SJSA1 (cell line): ENCODE data around the gene PPP6R3. TPM values are rescaled to one million over a fixed set of nuclear protein-coding genes. Genes with fewer than 3 reads are reported as not detected.
"Not testable (repeated sequence)": the region's sequence is repeated elsewhere in the genome, so short reads cannot be mapped to it uniquely, and the experiment has no call there.

Experiments used
- DNase-seq, 2 experiments: peaks; one replicate each; pipeline ENCODE4 v3.0.0-alpha.2; 2015 to 2020; ENCODE audit warnings: low spot score in 2 of 2, low read depth in 1 of 2
- H3K27ac ChIP-seq: fragments of 250-450 bp; sonication (Bioruptor Pico); 2 replicates; pipeline ENCODE4 v1.5.1; 2020; ENCODE audit warnings: mild to moderate bottlenecking, moderate library complexity
- H3K27me3 ChIP-seq: fragments of 250-450 bp; sonication (Bioruptor Pico); replicated peaks from 2 replicates; pipeline ENCODE4 v1.5.1; 2020; ENCODE audit warnings: mild to moderate bottlenecking, moderate library complexity
- H3K36me3 ChIP-seq: fragments of 250-450 bp; sonication (Bioruptor Pico); 2 replicates; pipeline ENCODE4 v1.5.1; 2020; ENCODE audit warnings: mild to moderate bottlenecking
- H3K4me1 ChIP-seq: fragments of 250-450 bp; sonication (Bioruptor Pico); replicated peaks from 2 replicates; pipeline ENCODE4 v1.6.1; 2021; ENCODE audit warnings: mild to moderate bottlenecking
- H3K4me3 ChIP-seq: fragments of 250-450 bp; sonication (Bioruptor Pico); 2 replicates; pipeline ENCODE4 v1.5.1; 2020; ENCODE audit warnings: mild to moderate bottlenecking
- H3K9me3 ChIP-seq: fragments of 250-450 bp; sonication (Bioruptor Pico); replicated peaks from 2 replicates; pipeline ENCODE4 v1.5.1; 2020; ENCODE audit warnings: mild to moderate bottlenecking
- total RNA-seq: library from RNA; depleted of rRNA; stranded (reverse); fragments of >200 nt; shearing (Covaris generic); gene quantifications from 2 replicates; pipeline ENCODE4 v1.2.3, GENCODE V29; 2014

PPP6R3 gene
- total RNA-seq, 1 experiment from 2014 or later, result 279 TPM

- no peaks in the 10 kb centered on the region for H3K27me3 ChIP-seq
- no peak overlapping the region for H3K4me3 ChIP-seq
- no peak for DNase-seq
- H3K4me1 ChIP-seq, result peaks cover 36% of the 10 kb centered on the region
- peaks cover 16% of the 10 kb centered on the region for H3K36me3 ChIP-seq
- peaks cover 3% of the 10 kb centered on the region; the same call in 1 of the 2 replicates for H3K9me3 ChIP-seq
- H3K27ac ChIP-seq, result no peak overlapping the region
These were observed 3.2 kb upstream of the PPP6R3 start for GRCh38 chr11:68457216-68457897.

- Histone ChIP-seq H3K27me3 (no peaks in the 10 kb centered on the region), H3K9me3 (peaks cover 3% of the 10 kb centered on the region; the same call in 1 of the 2 replicates), H3K4me3 (no peak overlapping the region), H3K27ac (no peak overlapping the region), H3K4me1 (peaks cover 41% of the 10 kb centered on the region), H3K36me3 (peaks cover 21% of the 10 kb centered on the region)
- no peak for DNase-seq
These were observed 2.7 kb upstream of the PPP6R3 start for GRCh38 chr11:68457898-68458249.

DNA sequence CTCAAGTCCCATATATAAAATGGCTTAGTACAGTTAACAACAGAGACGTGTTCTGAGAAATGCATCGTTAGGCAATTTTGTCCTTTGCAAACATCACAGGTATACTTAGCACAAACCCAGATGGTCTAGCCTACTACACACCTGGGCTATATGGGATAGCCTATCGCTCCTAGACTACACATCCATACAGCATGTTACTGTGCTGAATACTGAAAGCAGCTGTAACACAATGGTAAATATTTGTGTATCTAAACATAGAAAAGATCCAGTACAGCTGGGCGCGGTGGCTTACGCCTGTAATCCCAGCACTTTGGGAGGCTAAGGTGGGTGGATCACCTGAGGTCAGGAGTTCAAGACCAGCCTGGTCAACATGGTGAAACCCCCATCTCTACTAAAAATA lies 2.2 kb upstream of the PPP6R3 start:
- Histone ChIP-seq H3K4me1 (peaks cover 42% of the 10 kb centered on the region), H3K36me3 (peaks cover 22% of the 10 kb centered on the region)
- H3K27me3 ChIP-seq, DNase-seq, H3K4me3 ChIP-seq, H3K27ac ChIP-seq, H3K9me3 ChIP-seq: not testable (repeated sequence)

DNA sequence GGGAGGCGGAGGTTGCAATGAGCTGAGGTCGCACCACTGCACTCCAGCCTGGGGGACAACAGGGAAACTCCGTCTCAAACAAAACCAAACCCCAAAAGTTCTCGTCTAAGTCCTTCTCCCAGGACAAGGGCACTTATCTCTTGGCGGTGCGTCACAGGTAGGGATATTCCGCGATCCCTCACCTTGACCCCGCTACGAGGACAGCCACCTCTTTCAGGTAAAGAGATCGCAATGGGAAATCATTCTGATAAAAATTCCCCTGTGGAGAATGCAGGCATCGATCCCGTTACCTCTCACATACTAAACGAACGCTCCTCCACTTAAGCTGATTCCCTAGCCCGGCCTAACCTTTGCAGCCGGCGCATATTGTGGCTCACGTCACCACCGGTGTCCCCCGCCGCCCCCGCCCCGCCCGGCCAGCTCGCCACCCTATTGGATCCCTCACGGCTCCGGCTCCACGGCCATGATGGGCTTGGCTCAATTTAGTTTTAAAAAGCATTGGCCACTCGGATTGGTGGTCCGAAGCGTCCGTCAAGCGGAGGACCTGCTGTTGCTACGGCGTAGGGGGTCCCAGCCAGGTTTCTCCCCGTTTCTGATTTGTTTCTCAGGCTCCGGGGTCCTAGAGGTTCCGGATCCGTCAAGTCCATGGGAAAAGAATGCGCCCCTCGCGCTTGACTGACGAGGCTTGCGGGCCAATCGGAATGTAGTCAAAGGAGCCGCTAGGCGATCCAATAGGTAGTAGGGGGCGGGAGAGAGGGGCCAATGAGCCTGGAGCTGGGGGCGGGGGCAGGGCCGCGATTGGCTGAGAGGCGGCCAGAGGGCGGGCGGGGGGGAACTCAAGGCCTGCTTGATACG lies 439 bp upstream of the PPP6R3 start:
- peak; percentile 100 for DNase-seq
- peaks cover 34% of the 10 kb centered on the region for H3K36me3 ChIP-seq

DNA sequence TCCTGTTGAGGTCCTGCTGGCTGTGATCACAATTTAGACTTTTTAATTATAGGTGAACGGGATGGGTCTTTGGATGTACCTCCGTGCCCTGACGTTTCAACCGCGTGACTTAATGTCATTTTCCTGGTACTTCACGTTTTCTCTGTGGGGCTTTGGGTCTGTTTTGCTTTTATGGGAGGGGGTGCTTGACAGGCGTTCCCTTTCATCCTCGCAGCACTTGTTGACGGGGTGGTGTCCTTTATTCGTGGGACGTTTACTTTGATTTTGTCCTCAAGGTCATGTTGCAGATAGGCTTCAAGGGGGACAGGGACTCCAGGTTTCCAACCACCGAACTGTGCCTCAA lies 994 bp downstream of the PPP6R3 start:
- DNase-seq, result peak in 1 of 2 experiments; percentile 40
- no peaks in the 10 kb centered on the region for H3K27me3 ChIP-seq
- H3K4me3 ChIP-seq, result peak overlapping the region; percentile 100
- peaks cover 3% of the 10 kb centered on the region; the same call in 1 of the 2 replicates for H3K9me3 ChIP-seq
- peaks cover 45% of the 10 kb centered on the region for H3K36me3 ChIP-seq
- H3K4me1 ChIP-seq, result peaks cover 23% of the 10 kb centered on the region
- H3K27ac ChIP-seq, result no peak overlapping the region

More for the DNA sequence above, 439 bp upstream of the PPP6R3 start:
- Histone ChIP-seq H3K27me3 (no peaks in the 10 kb centered on the region), H3K4me3 (peak overlapping the region; percentile 100), H3K27ac (peak overlapping the region; percentile 94), H3K9me3 (peaks cover 3% of the 10 kb centered on the region; the same call in 1 of the 2 replicates), H3K4me1 (peaks cover 36% of the 10 kb centered on the region)

- peaks cover 62% of the 10 kb centered on the region for H3K36me3 ChIP-seq
- H3K27me3 ChIP-seq, result no peaks in the 10 kb centered on the region
- no peak for DNase-seq
- H3K9me3 ChIP-seq, result peaks cover 3% of the 10 kb centered on the region; the same call in 1 of the 2 replicates
- no peak overlapping the region for H3K4me3 ChIP-seq
- H3K27ac ChIP-seq, result no peak overlapping the region
- peaks cover 40% of the 10 kb centered on the region for H3K4me1 ChIP-seq
These were observed 3.2 kb downstream of the PPP6R3 start for GRCh38 chr11:68463714-68464113.

- Histone ChIP-seq H3K27me3 (no peaks in the 10 kb centered on the region), H3K27ac (no peak overlapping the region), H3K4me3 (no peak overlapping the region), H3K4me1 (peaks cover 54% of the 10 kb centered on the region), H3K36me3 (peaks cover 64% of the 10 kb centered on the region), H3K9me3 (no peaks in the 10 kb centered on the region; the same call in 1 of the 2 replicates)
- peak in 1 of 2 experiments; percentile 38 for DNase-seq
These were observed 6.8 kb downstream of the PPP6R3 start for GRCh38 chr11:68467201-68467834.

DNA sequence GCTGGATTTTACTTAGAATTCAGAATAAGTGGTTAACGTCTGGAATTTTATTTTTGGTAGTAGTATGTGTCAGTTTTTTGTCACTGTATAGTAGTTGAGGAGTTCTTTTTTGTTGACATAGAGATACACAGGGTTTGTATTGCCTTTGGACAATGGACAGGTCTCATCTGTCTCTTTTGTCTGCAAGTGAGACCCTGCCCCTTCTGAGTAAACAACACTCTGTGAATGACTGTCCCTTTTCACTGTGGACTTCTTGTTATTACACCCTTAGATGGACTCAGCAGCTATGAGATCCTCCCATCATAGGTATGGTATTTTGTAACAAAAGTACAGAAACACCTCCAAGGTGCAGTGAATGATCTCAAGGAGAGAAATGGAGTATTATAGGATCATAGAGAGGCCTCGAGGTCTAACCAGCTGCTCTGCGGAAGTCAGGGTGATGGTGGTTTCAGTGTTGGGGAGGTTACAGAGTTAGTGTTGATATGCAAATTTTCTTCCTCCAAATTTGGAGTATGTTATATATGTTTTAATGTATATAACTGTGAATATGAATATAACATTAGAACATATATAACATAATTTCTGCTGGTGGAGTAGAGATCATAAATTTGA lies 7.8 kb downstream of the PPP6R3 start:
- H3K27ac ChIP-seq, result no peak overlapping the region
- no peak overlapping the region for H3K4me3 ChIP-seq
- no peaks in the 10 kb centered on the region for H3K27me3 ChIP-seq
- peaks cover 50% of the 10 kb centered on the region for H3K4me1 ChIP-seq
- DNase-seq, result no peak
- no peaks in the 10 kb centered on the region; the same call in 1 of the 2 replicates for H3K9me3 ChIP-seq
- peaks cover 65% of the 10 kb centered on the region for H3K36me3 ChIP-seq

GRCh38 chr11:68469122-68469521 lies 8.6 kb downstream of the PPP6R3 start:
- Histone ChIP-seq H3K4me3 (no peak overlapping the region), H3K4me1 (peaks cover 58% of the 10 kb centered on the region), H3K27ac (no peak overlapping the region), H3K9me3 (no peaks in the 10 kb centered on the region; the same call in 1 of the 2 replicates), H3K27me3 (no peaks in the 10 kb centered on the region), H3K36me3 (peaks cover 65% of the 10 kb centered on the region)
- peak in 1 of 2 experiments; percentile 37 for DNase-seq

GRCh38 chr11:68469642-68470041 lies 9.1 kb downstream of the PPP6R3 start:
- Histone ChIP-seq H3K9me3 (no peaks in the 10 kb centered on the region; the same call in 1 of the 2 replicates), H3K27me3 (no peaks in the 10 kb centered on the region), H3K4me3 (no peak overlapping the region), H3K27ac (no peak overlapping the region), H3K4me1 (peaks cover 60% of the 10 kb centered on the region), H3K36me3 (peaks cover 66% of the 10 kb centered on the region)
- DNase-seq, result no peak

DNA sequence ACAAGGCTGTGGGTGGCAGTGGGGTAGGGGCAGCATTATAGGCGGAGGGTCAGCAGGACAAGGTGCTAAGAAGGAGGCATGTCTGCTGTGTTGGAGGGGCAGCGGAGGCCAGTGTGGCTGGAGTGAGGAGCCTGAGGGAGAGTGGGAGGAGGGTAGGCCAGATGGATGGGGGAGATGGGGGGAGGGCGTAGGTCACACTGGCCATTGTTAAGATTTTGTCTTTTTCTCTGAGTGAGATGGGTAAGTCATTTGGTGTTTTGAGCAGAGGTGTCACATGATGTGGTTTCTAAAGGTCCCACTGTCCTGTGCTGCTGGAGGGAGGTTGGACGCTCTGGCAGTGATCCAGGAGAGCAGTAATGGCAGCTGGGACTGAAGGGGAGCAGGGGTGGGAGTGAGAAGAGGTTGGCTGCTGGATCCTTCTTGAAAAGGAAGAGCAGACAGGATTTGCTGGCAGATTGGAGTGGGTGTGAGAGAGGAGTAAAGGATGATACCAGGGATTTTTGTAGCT lies 9.8 kb downstream of the PPP6R3 start:
- no peaks in the 10 kb centered on the region for H3K27me3 ChIP-seq
- peak in 1 of 2 experiments; percentile 53 for DNase-seq
- no peak overlapping the region for H3K27ac ChIP-seq

GRCh38 chr11:68471360-68472340 lies 11.1 kb downstream of the PPP6R3 start:
- Histone ChIP-seq H3K4me3 (no peak overlapping the region), H3K27ac (peak overlapping the region; percentile 18; the same call in 1 of the 2 replicates), H3K36me3 (peaks cover 53% of the 10 kb centered on the region), H3K4me1 (peaks cover 60% of the 10 kb centered on the region), H3K9me3 (no peaks in the 10 kb centered on the region), H3K27me3 (no peaks in the 10 kb centered on the region)
- DNase-seq, result peak; percentile 48 to 53

More for the DNA sequence above, 9.8 kb downstream of the PPP6R3 start:
- Histone ChIP-seq H3K4me1 (peaks cover 60% of the 10 kb centered on the region), H3K36me3 (peaks cover 62% of the 10 kb centered on the region), H3K9me3 (no peaks in the 10 kb centered on the region; the same call in 1 of the 2 replicates), H3K4me3 (no peak overlapping the region)
